GM20000 (cell line): ENCODE data around the gene EVI5L.

ENCODE experiments used
- DNase-seq: peaks from one replicate; pipeline ENCODE4 v3.0.0; 2012; ENCODE audit warnings: low spot score
- TF ChIP-seq, protein P1 (sequence below): IDR thresholded peaks from 2 replicates; pipeline ENCODE4 v1.5.1; 2012; ENCODE audit warnings: mild to moderate bottlenecking, control low read depth; ENCODE audit errors: extremely low read depth, missing control alignments

The EVI5L gene

DNA sequence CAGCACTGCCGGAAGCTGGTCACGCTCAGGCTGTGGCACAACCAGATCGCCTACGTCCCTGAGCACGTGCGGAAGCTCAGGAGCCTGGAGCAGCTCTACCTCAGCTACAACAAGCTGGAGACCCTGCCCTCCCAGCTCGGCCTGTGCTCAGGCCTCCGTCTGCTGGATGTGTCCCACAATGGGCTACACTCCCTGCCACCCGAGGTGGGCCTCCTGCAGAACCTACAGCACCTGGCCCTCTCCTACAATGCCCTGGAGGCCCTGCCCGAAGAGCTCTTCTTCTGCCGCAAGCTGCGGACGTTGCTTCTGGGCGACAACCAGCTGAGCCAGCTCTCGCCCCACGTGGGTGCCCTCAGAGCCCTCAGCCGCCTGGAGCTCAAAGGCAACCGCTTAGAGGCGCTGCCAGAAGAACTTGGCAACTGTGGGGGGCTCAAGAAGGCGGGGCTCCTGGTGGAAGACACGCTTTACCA, 70.4 kb downstream of the EVI5L start:
- no peak for DNase-seq
- TF ChIP-seq, protein P1, sequence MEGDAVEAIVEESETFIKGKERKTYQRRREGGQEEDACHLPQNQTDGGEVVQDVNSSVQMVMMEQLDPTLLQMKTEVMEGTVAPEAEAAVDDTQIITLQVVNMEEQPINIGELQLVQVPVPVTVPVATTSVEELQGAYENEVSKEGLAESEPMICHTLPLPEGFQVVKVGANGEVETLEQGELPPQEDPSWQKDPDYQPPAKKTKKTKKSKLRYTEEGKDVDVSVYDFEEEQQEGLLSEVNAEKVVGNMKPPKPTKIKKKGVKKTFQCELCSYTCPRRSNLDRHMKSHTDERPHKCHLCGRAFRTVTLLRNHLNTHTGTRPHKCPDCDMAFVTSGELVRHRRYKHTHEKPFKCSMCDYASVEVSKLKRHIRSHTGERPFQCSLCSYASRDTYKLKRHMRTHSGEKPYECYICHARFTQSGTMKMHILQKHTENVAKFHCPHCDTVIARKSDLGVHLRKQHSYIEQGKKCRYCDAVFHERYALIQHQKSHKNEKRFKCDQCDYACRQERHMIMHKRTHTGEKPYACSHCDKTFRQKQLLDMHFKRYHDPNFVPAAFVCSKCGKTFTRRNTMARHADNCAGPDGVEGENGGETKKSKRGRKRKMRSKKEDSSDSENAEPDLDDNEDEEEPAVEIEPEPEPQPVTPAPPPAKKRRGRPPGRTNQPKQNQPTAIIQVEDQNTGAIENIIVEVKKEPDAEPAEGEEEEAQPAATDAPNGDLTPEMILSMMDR, result no peak

DNA sequence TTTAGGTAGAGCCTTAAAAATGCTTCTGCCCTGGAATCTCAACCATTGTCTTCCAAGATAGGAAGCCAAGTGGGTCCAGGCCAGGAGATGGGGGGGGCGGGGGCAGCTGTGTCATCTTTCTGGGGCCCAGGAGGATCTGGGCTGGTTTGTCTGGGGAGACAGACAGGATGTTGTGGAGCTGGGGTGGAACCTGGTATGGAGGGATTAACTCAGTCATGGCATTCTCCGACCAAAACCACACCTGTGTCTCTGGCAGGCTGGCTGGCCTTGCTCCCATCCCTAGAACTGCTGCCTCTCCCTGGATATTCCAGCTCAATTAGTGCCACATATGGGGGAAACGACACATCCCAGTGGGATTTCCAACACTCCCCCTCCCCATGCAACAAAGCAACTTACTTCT, 70.9 kb downstream of the EVI5L start:
- TF ChIP-seq, protein P1, result no peak
- DNase-seq, result no peak

DNA sequence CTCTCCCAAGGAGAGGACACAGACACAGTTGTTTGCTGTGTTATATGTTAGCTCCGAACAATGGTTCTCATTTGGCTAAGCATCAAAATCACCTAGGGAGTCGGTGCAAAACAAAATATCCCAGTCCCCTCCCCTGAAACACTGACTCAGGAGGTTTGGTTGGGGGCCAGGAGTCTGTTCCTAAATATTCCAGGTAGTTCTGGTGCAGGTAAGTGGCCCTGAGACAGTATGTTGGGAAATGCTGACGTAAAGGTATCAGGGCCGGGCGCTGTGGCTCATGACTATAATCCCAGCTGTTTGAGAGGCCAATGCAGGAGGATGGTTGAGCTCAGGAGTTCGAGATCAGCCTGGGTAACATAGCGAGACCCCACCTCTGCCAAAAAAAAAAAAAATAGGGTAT, 71.3 kb downstream of the EVI5L start:
- TF ChIP-seq, protein P1, result no peak
- no peak for DNase-seq

DNA sequence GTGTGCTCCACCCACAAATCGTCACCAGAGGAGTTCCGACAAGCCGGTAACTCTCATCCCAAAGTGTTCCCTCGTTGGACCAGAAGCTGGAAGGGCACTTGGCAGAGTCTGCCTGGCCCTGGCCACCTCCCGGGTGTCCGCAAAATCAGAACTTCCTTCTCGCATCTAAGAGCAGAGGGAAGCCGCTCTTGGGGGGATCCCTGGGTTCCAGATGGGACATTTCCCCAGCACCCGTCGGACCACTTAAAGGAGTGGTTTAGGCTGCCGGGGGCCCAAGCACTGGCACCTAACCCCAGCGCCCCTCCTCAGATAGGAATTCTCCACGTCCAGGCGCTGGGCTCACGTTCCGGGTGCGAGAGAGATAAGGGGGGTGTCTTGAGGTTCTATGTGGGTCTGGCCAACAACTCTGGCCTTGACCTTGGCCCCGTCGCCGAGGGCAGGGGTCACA, 72.8 kb downstream of the EVI5L start:
- DNase-seq, result no peak
- TF ChIP-seq, protein P1, result no peak

DNA sequence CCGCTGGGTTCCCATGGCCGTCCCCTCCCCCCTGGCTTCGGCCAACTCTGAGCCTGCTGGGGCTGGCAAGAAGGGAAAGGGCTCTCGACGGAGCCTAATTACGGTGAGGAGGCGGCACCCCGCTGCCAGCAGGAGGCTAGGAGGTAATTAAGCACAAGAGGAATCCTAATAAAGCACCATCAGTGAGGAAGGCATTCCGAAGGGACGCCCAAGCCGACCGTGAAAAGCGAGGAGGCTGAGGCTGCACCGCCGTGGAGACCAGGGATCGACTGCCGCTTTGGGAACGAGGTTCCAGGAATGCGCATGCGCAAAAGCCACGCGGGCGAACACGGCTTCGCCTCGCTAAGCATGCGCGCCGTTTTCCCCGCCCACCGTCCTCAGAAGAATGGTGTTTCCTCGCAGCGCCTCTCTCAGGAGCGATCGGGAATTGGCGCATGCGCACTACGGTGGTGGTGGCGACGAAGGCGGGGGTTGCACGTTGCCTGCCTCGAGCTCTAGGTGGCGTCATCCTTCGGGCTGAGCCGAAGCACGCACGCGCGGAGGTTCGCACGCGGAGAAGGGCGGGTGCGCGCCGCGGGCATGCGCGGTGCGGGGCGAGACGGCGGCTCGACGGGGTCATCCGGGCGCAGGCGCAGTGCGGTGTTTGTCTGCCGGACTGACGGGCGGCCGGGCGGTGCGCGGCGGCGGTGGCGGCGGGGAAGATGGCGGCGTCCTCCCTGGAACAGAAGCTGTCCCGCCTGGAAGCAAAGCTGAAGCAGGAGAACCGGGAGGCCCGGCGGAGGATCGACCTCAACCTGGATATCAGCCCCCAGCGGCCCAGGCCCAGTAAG, 73.4 kb downstream of the EVI5L start, which contains the start of gene MAP2K7:
TSS of gene MAP2K7 (plus strand) at position 634 of the 830 bp plus-strand sequence. CDS start at position 702, 68 bp downstream.
- TF ChIP-seq, protein P1, result peak; percentile 69
- peak; percentile 100 for DNase-seq

DNA sequence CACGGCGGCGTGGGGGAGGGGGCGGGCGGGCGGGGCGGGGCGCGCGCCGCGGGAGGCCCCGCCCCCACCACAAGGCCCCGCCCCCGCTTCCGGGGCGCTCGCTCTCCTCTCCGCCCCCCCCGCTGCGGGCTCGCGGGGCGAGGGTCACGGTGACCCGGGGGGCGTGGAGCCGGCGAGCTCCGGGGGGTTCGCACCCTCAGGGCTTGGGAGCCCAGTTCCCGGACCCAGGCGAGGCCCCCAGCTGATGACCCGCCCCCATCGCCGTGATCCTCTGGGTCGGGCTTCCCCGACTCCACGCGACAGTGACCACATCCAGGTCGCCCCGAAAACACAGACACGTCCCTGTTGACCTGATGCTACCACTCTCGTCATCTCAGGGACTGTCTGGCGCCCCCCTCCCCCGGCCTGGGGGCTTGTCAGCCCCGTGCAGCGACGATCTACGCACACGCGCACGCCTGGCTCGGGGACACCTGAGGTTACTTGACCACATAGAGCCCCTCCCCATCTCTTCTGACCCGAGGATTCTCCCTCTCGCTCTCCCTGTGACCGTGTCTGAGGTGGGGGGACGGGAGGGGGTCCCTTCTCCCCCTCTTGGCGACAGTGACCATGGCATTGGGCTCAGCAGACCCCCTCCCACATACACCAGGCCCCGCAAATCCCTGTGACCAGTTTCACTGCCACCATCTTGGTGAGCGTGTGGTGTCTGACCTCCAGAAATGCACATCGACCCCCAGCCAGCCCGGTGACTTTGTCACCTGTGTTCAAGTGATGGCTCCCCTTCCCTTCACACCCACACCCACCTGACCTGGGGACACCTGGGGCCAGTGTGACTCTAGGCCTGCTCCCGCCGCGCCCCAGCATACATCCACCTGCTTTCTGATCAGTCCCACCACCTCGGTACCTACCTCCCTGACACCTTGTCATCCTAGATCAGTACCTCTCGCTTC, 74.3 kb downstream of the EVI5L start:
- TF ChIP-seq, protein P1, result no peak
- peak; percentile 88 for DNase-seq
